KMS-11 (cell line): Measurements from ENCODE around the gene ZDHHC8.

Experiments
- H2AFZ ChIP-seq: fragments of 200-600 bp; sonication (generic); 2 replicates; pipeline ENCODE4 v1.6.1; 2016; ENCODE audit warnings: antibody characterized with exemption, mixed run types, low read depth
- H3K27ac ChIP-seq: fragments of 200-600 bp; sonication (generic); 2 replicates; pipeline ENCODE4 v1.6.1; 2016; ENCODE audit warnings: mild to moderate bottlenecking, mixed run types
- H3K27me3 ChIP-seq: fragments of 200-600 bp; sonication (generic); 2 replicates; pipeline ENCODE4 v1.6.1; 2017; ENCODE audit warnings: mild to moderate bottlenecking, low read depth, mixed run types, moderate library complexity; ENCODE audit not compliant: insufficient read depth
- H3K36me3 ChIP-seq: fragments of 200-600 bp; sonication (generic); 2 replicates; pipeline ENCODE4 v1.6.1; 2017; ENCODE audit warnings: mild to moderate bottlenecking, mixed run types; ENCODE audit not compliant: insufficient read depth
- H3K4me1 ChIP-seq: fragments of 200-600 bp; sonication (generic); 2 replicates; pipeline ENCODE4 v1.6.1; 2016; ENCODE audit warnings: mild to moderate bottlenecking, low read depth, mixed run types; ENCODE audit not compliant: poor library complexity, severe bottlenecking
- H3K4me2 ChIP-seq: fragments of 200-600 bp; sonication (generic); 2 replicates; pipeline ENCODE4 v1.7.0; 2016; ENCODE audit warnings: mild to moderate bottlenecking, mixed run types
- H3K4me3 ChIP-seq: fragments of 200-600 bp; sonication (generic); IDR thresholded peaks from 2 replicates; pipeline ENCODE4 v1.6.1; 2017; ENCODE audit warnings: low read depth, low read length, mixed read lengths; ENCODE audit not compliant: insufficient read depth
- H3K79me2 ChIP-seq: fragments of 200-600 bp; sonication (generic); 2 replicates; pipeline ENCODE4 v1.6.1; 2016; ENCODE audit warnings: low read depth, mixed run types; ENCODE audit not compliant: insufficient read depth
- H3K9ac ChIP-seq: fragments of 200-600 bp; sonication (generic); 2 replicates; pipeline ENCODE4 v1.6.1; 2016; ENCODE audit warnings: mild to moderate bottlenecking, mixed run types
- H4K20me1 ChIP-seq: fragments of 200-600 bp; sonication (generic); 2 replicates; pipeline ENCODE4 v1.6.1; 2016; ENCODE audit warnings: mild to moderate bottlenecking, mixed run types; ENCODE audit not compliant: insufficient read depth
- TF ChIP-seq, protein P1 (sequence below): fragments of 200-600 bp; sonication (generic); conservative IDR thresholded peaks from 2 replicates; pipeline ENCODE4 v1.6.1; 2017; ENCODE audit warnings: low read depth, mild to moderate bottlenecking, antibody characterized with exemption, low read length, moderate library complexity, mixed read lengths

Gene ZDHHC8

DNA sequence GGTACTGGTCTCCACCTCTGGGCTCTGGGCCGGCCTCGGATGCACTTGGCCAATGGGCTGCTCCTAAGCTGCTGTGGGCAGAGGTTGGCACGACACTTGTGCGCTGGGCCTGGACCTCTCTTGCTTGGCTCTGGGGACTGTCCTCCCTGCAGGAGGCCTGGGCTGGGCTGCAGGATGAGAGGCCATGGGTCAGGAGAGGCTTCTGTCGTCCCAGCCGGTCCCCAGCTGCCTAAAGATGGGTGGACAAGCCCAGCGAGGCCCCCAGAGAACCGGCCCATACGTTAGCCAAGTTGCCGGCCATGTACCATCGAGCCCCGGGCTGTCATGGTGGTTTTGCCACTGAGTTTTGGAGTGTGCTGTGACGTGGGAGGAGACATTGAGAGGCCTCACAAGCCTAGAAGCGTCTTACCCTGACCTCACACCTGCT lies 20.9 kb downstream of the ZDHHC8 start:
- Histone ChIP-seq H3K27me3 (peaks cover 26% of the 10 kb centered on the region), H4K20me1 (no peaks in the 10 kb centered on the region), H2AFZ (no peak overlapping the region), H3K4me1 (no peaks in the 10 kb centered on the region), H3K27ac (no peak overlapping the region), H3K79me2 (no peaks in the 10 kb centered on the region), H3K9ac (no peak overlapping the region), H3K4me2 (no peak overlapping the region), H3K36me3 (no peaks in the 10 kb centered on the region), H3K4me3 (no peak overlapping the region)
- TF ChIP-seq, protein P1, sequence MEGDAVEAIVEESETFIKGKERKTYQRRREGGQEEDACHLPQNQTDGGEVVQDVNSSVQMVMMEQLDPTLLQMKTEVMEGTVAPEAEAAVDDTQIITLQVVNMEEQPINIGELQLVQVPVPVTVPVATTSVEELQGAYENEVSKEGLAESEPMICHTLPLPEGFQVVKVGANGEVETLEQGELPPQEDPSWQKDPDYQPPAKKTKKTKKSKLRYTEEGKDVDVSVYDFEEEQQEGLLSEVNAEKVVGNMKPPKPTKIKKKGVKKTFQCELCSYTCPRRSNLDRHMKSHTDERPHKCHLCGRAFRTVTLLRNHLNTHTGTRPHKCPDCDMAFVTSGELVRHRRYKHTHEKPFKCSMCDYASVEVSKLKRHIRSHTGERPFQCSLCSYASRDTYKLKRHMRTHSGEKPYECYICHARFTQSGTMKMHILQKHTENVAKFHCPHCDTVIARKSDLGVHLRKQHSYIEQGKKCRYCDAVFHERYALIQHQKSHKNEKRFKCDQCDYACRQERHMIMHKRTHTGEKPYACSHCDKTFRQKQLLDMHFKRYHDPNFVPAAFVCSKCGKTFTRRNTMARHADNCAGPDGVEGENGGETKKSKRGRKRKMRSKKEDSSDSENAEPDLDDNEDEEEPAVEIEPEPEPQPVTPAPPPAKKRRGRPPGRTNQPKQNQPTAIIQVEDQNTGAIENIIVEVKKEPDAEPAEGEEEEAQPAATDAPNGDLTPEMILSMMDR: no peak

DNA sequence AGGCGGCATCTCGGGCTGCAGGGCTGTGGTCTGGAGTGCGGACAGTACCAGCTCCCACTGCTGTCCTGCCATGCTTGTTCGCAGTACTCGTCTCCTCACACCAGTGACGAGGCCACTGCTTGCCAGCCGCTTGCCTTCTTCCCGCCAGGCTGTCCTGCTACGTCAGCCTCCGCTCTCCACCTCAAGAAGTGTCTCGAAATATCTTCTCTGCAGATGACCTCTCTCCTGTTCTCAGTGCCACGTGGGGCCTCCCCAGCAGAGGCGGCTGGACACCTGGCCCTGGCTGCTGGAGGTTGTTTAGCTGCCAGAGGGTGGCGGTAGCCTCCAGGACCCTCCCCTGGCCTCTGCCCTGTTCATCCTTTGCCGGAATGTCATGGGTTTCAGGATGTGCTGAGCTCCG lies 22.3 kb downstream of the ZDHHC8 start:
- Histone ChIP-seq H3K4me1 (no peaks in the 10 kb centered on the region), H3K27me3 (peaks cover 41% of the 10 kb centered on the region), H4K20me1 (no peaks in the 10 kb centered on the region), H2AFZ (no peak overlapping the region), H3K4me3 (no peak overlapping the region), H3K36me3 (no peaks in the 10 kb centered on the region), H3K9ac (no peak overlapping the region), H3K79me2 (no peaks in the 10 kb centered on the region), H3K4me2 (no peak overlapping the region), H3K27ac (no peak overlapping the region)
- TF ChIP-seq, protein P1: no peak

DNA sequence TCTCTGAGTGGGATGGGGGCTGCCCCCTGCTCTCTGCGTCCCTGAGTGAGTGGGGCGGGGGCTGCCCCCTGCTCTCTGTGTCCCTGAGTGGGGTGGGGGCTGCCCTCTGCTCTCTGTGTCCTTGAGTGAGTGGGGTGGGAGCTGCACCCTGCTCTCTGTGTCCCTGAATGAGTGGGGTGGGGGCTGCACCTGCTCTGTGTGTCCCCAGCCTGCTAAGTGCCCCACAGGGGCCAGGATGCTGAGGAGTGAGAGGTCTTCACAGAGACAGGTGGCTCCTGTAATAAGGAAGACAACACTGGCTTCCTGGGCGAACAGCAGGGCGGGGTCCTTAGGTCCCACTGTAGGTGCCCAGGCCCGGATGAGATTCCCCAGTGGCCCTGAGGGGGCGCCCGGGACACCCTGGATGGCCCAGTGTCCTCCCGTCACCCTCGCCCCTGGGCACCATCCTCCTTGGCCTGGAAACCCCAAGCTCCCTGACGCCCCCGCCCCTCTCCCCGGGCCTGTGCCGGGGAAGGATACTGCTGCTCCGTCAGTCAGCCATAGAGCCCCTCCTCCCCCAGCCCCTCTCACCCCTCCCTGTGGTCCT lies 23.1 kb downstream of the ZDHHC8 start:
- H3K4me3 ChIP-seq: no peak overlapping the region
- no peaks in the 10 kb centered on the region for H4K20me1 ChIP-seq
- no peak overlapping the region for H3K27ac ChIP-seq
- H3K9ac ChIP-seq: no peak overlapping the region
- no peak overlapping the region for H2AFZ ChIP-seq
- H3K36me3 ChIP-seq: no peaks in the 10 kb centered on the region
- peaks cover 43% of the 10 kb centered on the region for H3K27me3 ChIP-seq
- TF ChIP-seq, protein P1: no peak
- no peak overlapping the region for H3K4me2 ChIP-seq
- no peaks in the 10 kb centered on the region for H3K79me2 ChIP-seq
- H3K4me1 ChIP-seq: no peaks in the 10 kb centered on the region

DNA sequence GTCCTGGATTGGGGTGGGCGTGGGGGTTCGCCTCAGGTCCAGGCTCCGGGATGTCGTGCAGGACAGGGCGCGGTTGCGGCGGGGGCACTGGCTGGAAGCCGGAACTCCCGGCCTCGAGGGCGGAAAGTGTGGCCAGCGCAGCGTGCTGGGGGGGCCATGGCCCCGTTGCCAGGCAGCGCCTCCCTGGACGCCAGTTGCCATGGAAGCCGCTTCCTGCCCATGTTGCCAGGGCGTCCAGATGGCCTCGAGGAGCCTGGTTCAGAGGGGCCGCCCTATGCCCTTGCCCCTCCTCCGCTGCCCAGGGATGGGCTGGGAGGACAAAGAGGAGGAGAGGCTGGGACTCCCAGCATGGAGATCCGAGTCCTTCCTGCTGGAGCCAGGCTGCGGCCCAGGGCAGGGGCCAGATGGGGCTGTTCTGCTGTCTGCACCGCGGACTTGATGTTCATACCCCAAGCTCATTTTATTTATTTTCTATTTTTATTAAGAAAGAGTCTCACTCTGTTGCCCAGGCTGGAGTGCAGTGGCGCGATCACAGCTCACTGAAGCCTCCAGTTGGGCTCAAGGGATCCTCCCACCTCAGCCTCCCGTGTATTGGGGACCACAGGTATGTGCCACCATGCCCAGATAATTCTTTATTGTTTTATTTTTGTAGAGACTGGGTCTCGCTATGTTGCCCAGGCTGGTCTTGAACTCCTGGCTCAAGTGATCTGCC lies 23.9 kb downstream of the ZDHHC8 start:
- Histone ChIP-seq H4K20me1 (no peaks in the 10 kb centered on the region), H3K27ac (no peak overlapping the region), H3K4me3 (no peak overlapping the region), H3K79me2 (no peaks in the 10 kb centered on the region), H3K27me3 (peaks cover 51% of the 10 kb centered on the region), H3K4me2 (no peak overlapping the region), H3K9ac (no peak overlapping the region), H2AFZ (no peak overlapping the region), H3K36me3 (no peaks in the 10 kb centered on the region), H3K4me1 (no peaks in the 10 kb centered on the region)
- TF ChIP-seq, protein P1: no peak
